Activated naive CD8-positive, alpha-beta T cell treated with anti-CD3 and anti-CD28 coated beads, Interleukin-2, amount 50 U/mL, for 24 hours (primary cell): ENCODE measurements around the gene SNED1.
A peak's percentile ranks its signal among the peaks of the same experiment; 100 is the strongest.

Experiments
- ATAC-seq: fragments of 150-1000 bp; cut with Tn5 transposase; one replicate; pipeline ENCODE4 v1.10.0; 2021
- DNase-seq: peaks from one replicate; pipeline ENCODE4 v3.0.0; 2021
- H3K27ac Mint-ChIP-seq: one replicate; pipeline ENCODE4 v1.8.0; 2021; ENCODE audit warnings: mild to moderate bottlenecking, mixed read lengths
- H3K27me3 Mint-ChIP-seq: one replicate; pipeline ENCODE4 v1.8.0; 2021; ENCODE audit warnings: mixed read lengths
- H3K36me3 Mint-ChIP-seq: one replicate; pipeline ENCODE4 v1.8.0; 2021; ENCODE audit warnings: low read depth, mixed read lengths
- H3K4me1 Mint-ChIP-seq: one replicate; pipeline ENCODE4 v1.8.0; 2021; ENCODE audit warnings: mixed read lengths
- H3K4me3 Mint-ChIP-seq: one replicate; pipeline ENCODE4 v1.8.0; 2021; ENCODE audit warnings: mild to moderate bottlenecking, moderate library complexity, mixed read lengths
- H3K9me3 Mint-ChIP-seq: one replicate; pipeline ENCODE4 v1.8.0; 2021; ENCODE audit warnings: mixed read lengths

SNED1 gene

DNA sequence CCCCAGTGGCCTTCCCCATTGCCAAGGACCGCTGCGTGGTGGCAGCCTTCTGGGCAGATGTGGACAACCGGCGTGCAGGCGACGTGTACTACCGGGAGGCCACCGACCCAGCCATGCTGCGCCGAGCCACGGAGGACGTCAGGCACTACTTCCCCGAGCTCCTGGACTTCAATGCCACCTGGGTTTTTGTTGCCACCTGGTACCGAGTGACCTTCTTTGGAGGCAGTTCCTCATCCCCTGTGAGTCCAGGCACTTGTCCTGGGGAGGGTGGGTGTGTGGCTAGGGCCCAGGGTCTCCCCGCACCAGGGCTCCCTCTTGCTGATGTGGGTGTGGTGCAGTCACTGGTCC, 31.9 kb downstream of the SNED1 start:
- no peak overlapping the region for H3K27ac Mint-ChIP-seq

DNA sequence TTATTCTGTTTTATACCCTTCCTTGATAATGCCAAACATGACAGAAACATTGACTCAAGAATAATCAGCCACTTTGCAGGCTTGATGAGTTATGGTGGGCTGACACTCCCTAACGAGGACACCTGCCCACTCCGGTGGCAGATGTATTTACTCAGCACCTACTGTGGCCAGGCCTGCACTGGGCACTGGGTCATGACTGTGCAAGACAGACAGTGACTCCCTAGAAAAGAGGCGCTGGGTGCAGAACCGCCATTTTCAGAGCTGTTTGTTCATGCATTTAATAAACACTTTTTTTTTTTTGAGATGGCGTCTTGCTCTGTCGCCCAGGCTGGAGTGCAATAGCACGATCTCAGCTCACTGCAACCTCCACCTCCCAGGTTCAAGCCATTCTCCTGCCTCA, 32.5 kb downstream of the SNED1 start:
- Mint-ChIP-seq H3K36me3 (peaks cover 8% of the 10 kb centered on the region), H3K27me3 (no peaks in the 10 kb centered on the region), H3K9me3 (peaks cover 16% of the 10 kb centered on the region), H3K4me1 (peaks cover 5% of the 10 kb centered on the region), H3K27ac (no peak overlapping the region), H3K4me3 (no peak overlapping the region)
- DNase-seq (no peak), ATAC-seq (no peak)

More for the DNA sequence above, 31.9 kb downstream of the SNED1 start:
- Mint-ChIP-seq H3K36me3 (peaks cover 12% of the 10 kb centered on the region), H3K4me3 (no peak overlapping the region), H3K9me3 (peaks cover 21% of the 10 kb centered on the region), H3K4me1 (peaks cover 5% of the 10 kb centered on the region), H3K27me3 (no peaks in the 10 kb centered on the region)
- DNase-seq (no peak), ATAC-seq (no peak)

DNA sequence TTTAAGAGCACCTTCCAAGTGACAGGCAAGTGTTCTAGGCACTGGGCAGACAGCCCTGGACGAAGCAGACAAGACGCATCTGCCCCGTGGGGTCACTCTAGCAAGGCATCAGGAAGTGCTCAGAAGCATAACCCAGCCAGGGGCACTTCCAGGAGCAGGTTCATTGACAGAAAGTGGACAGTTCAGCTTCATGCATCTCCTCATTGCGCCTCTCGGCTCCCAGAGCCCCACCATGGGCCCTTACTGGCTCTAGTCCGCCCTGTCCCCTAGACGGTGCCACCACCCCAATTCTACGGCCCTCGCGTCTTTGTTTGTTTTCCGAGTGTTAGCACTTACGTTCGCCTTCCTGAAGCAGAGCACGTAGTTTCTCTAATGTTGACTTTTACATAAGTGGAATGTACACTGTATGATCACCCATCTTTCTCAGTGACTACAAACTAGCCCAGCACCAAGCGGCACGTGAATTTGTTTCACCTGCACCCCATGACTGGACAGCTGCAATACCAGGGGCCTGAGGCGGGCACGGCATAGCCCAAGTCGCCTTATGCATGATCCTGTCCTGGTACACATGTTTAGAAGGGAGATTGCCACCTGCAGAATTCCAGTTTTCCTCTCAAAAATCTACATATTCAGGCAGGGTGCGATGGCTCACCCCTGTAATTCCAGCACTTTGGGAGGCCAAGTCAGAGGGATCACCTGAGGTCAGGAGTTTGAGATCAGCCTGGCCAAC, 33.2 kb downstream of the SNED1 start:
- Mint-ChIP-seq H3K27me3 (no peaks in the 10 kb centered on the region), H3K9me3 (peaks cover 11% of the 10 kb centered on the region), H3K4me3 (no peak overlapping the region), H3K4me1 (peaks cover 5% of the 10 kb centered on the region), H3K36me3 (peaks cover 4% of the 10 kb centered on the region), H3K27ac (no peak overlapping the region)
- no peak for DNase-seq
- no peak for ATAC-seq

- no peaks in the 10 kb centered on the region for H3K36me3 Mint-ChIP-seq
- peaks cover 12% of the 10 kb centered on the region for H3K4me1 Mint-ChIP-seq
- peaks cover 2% of the 10 kb centered on the region for H3K9me3 Mint-ChIP-seq
- H3K27me3 Mint-ChIP-seq = no peaks in the 10 kb centered on the region
- H3K27ac Mint-ChIP-seq = no peak overlapping the region
- no peak overlapping the region for H3K4me3 Mint-ChIP-seq
- no peak for ATAC-seq
- no peak for DNase-seq
Measured at GRCh38 chr2:241033336-241033987, 35.0 kb downstream of the SNED1 start.

DNA sequence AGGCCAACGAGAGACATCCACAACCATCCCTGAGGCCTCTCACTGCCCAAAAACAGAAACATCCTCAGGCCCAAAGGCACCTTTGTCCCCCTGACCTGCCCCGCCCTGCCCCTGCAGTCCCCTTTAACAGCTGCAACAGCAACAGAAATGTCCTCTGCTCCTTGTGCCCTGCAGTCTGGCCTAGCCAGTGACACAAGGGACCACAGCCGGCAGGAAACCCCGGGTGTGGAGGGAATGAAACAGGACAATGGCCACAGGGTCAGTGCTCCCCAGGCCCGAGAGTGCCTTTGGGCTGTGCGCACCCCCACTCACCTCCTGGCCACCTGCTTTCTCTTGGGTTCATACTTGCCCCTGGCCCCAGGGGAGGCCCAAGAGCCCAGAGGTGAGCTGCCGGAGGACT, 35.6 kb downstream of the SNED1 start:
- Mint-ChIP-seq H3K4me3 (no peak overlapping the region), H3K36me3 (no peaks in the 10 kb centered on the region), H3K27ac (no peak overlapping the region), H3K27me3 (no peaks in the 10 kb centered on the region), H3K4me1 (peaks cover 12% of the 10 kb centered on the region), H3K9me3 (no peaks in the 10 kb centered on the region)
- no peak for DNase-seq
- ATAC-seq = no peak

DNA sequence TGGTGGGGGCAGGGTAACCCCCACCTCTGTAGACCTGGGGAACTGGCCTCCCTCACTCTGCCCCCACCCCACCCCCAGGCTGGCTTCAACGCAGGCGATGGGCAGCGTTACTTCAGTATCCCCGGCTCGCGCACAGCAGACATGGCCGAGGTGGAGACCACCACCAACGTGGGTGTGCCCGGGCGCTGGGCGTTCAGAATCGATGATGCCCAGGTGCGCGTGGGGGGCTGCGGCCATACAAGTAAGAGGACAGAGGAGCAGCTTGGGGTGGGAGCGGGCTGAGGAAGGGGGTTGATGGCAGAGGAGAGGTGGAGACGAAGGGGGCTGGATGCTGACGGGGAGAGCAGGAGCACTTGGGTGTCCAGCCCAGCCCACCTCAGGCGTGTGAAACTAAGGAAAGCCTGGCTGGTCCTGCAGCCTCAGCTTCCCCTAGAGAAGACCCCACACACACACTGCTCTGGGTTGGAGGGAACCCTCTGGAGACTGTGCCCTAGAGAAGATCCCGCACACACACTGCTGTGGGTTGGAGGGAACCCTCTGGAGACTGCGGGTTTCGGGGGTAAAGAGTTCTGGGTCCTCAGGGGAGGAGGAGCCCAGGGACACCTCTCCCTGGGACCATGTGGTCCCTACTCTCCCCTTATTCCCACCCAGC, 36.2 kb downstream of the SNED1 start:
- H3K4me3 Mint-ChIP-seq = no peak overlapping the region

DNA sequence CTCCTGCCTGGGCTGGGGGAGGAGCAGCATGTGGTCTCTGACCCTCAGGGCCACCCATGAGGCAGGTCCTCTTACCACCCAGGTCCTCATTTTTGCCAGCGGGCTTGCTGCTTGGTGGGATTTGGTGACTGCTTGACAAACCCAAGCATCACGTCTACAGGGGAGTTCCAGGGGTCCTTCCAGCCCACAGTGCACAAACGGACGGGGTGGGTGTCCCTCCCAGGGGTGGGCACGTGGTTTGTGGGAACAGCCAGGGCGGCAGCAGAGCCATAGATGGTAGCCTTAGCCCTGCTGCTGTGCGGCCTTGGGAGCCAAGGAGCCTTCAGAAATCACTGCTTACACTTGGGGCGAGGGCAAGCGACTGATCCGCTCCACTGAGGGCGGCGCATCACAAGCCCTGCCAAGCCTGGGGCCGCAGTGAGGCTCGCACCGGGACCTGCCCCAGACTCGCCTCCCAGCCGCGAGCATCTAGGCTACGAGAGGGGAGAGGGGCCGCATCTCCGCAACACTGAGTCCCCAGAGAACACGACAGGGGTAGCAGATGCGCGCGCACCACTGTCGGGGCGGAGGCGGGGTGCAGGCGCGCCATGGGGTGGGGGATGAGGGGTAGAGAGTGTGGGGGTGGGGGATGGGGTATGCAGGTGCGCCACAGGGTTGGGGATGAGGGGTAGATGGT, 36.9 kb downstream of the SNED1 start:
- ATAC-seq = no peak
- Mint-ChIP-seq H3K27ac (no peak overlapping the region), H3K4me1 (peaks cover 13% of the 10 kb centered on the region), H3K4me3 (no peak overlapping the region), H3K27me3 (no peaks in the 10 kb centered on the region), H3K36me3 (no peaks in the 10 kb centered on the region), H3K9me3 (no peaks in the 10 kb centered on the region)
- no peak for DNase-seq

More for the DNA sequence above, 36.2 kb downstream of the SNED1 start:
- Mint-ChIP-seq H3K4me1 (peaks cover 13% of the 10 kb centered on the region), H3K27me3 (no peaks in the 10 kb centered on the region), H3K36me3 (no peaks in the 10 kb centered on the region), H3K27ac (no peak overlapping the region), H3K9me3 (no peaks in the 10 kb centered on the region)
- ATAC-seq (no peak), DNase-seq (no peak)

GRCh38 chr2:241035818-241036396, 37.5 kb downstream of the SNED1 start:
- peak overlapping the region; percentile 52 for H3K4me3 Mint-ChIP-seq
- DNase-seq = no peak
- peaks cover 19% of the 10 kb centered on the region for H3K4me1 Mint-ChIP-seq
- no peak overlapping the region for H3K27ac Mint-ChIP-seq
- no peaks in the 10 kb centered on the region for H3K9me3 Mint-ChIP-seq
- no peaks in the 10 kb centered on the region for H3K36me3 Mint-ChIP-seq
- H3K27me3 Mint-ChIP-seq = no peaks in the 10 kb centered on the region
- peak; percentile 33 for ATAC-seq

GRCh38 chr2:241036397-241036963, 38.1 kb downstream of the SNED1 start:
- Mint-ChIP-seq H3K27me3 (no peaks in the 10 kb centered on the region), H3K36me3 (no peaks in the 10 kb centered on the region), H3K27ac (no peak overlapping the region), H3K9me3 (no peaks in the 10 kb centered on the region), H3K4me3 (peak overlapping the region; percentile 52), H3K4me1 (peaks cover 21% of the 10 kb centered on the region)
- DNase-seq = peak; percentile 67
- ATAC-seq = peak; percentile 83

DNA sequence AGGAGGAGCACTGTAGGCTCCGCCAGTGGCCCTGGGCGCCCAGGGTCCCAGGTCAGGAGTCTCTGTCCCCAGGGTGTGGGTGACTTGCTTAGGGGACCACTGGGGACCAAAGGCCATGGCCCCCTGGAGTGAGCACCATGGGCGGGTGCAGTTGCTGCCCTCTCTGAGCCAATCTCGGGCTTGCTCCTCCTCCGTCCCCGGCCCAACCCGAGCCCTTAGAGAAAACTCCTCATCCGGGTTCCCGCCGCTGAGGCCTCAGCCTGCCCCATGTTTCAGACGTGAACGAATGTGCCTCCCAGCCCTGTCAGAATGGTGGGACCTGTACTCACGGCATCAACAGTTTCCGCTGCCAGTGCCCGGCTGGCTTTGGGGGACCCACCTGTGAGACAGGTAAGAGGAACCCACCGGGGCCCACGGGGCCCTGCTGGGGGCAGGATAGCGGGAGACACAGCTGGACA, 38.6 kb downstream of the SNED1 start:
- ATAC-seq (no peak), DNase-seq (no peak)
- Mint-ChIP-seq H3K27me3 (no peaks in the 10 kb centered on the region), H3K4me1 (peaks cover 23% of the 10 kb centered on the region), H3K9me3 (no peaks in the 10 kb centered on the region), H3K4me3 (no peak overlapping the region), H3K36me3 (no peaks in the 10 kb centered on the region), H3K27ac (no peak overlapping the region)

- Mint-ChIP-seq H3K27ac (no peak overlapping the region), H3K4me3 (no peak overlapping the region), H3K4me1 (peaks cover 23% of the 10 kb centered on the region), H3K9me3 (no peaks in the 10 kb centered on the region), H3K27me3 (no peaks in the 10 kb centered on the region), H3K36me3 (no peaks in the 10 kb centered on the region)
- ATAC-seq (no peak), DNase-seq (no peak)
Measured at GRCh38 chr2:241037498-241037897, 39.1 kb downstream of the SNED1 start.

DNA sequence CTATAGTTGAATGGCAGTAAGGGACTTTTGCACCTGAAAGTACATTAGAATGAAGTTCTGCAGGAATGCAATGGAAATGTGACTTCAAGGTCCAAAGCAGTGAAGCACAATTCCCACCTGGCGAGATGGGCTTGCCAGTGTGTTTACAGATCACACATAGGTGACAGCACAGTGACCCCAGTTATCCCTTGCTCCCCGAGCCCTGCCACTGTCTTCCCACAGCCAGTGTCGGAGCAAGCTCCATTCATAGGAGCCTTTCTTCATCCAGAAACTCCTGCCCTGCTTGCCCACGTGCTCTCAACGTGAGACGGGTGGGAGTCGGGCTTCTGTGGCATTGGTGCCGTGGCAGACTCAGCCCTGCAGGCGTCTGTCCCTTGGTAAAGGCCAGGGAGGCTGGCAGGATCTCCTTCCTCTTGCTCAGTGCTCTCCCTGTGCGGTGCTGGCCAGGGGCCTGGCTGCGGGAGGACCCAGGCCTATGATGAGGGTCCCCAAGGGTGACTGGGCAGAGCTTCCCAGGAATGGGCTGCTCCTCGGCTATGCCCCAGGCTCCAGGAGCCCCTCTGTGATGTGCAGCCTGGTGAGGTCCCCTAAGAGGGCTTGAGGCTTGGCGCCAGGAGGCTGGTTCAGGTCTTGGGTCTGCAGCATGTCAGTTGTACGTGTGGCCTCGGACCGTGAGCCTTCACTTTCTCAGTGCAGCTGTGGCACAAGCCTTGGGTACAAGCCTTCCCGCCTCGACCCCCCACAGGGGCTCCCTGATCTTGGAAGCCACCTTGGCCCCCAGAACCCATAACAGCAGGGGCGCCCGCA, 40.2 kb downstream of the SNED1 start:
- H3K27ac Mint-ChIP-seq = no peak overlapping the region
- ATAC-seq = no peak
- H3K36me3 Mint-ChIP-seq = no peaks in the 10 kb centered on the region
- no peaks in the 10 kb centered on the region for H3K27me3 Mint-ChIP-seq
- DNase-seq = no peak
- H3K4me3 Mint-ChIP-seq = no peak overlapping the region
- H3K4me1 Mint-ChIP-seq = peaks cover 23% of the 10 kb centered on the region
- H3K9me3 Mint-ChIP-seq = no peaks in the 10 kb centered on the region

- ATAC-seq (no peak), DNase-seq (no peak)
- Mint-ChIP-seq H3K27ac (no peak overlapping the region), H3K27me3 (no peaks in the 10 kb centered on the region), H3K4me3 (no peak overlapping the region), H3K36me3 (no peaks in the 10 kb centered on the region), H3K4me1 (peaks cover 23% of the 10 kb centered on the region), H3K9me3 (no peaks in the 10 kb centered on the region)
Measured at GRCh38 chr2:241039416-241039815, 41.0 kb downstream of the SNED1 start.
